CD14-positive monocyte (primary cell): Measurements from ENCODE around the gene DET1. TPM values are rescaled to one million over a fixed set of nuclear protein-coding genes. Genes with fewer than 3 reads are reported as not detected.

Source experiments
- DNase-seq, 3 donors: peaks; one replicate each; pipeline ENCODE4 v3.0.0-alpha.2; 2011 to 2022
- H2AFZ ChIP-seq: 2 replicates; pipeline ENCODE4 v1.6.0; 2012; ENCODE audit warnings: mild to moderate bottlenecking, low read depth, low read length, inconsistent platforms; ENCODE audit not compliant: insufficient read depth, poor library complexity, severe bottlenecking
- H3K27ac ChIP-seq, 2 donors: 1 replicate in 1 of 2; 2 replicates in 1 of 2; pipeline ENCODE4 v1.5.1; 2012 to 2013; ENCODE audit warnings: low read length in 2 of 2, control low read depth in 1 of 2, inconsistent platforms in 1 of 2, low read depth in 1 of 2, mild to moderate bottlenecking in 1 of 2
- H3K27me3 ChIP-seq, 2 donors: one replicate each; pipeline versions ENCODE4 v1.6.0 to v1.6.1; 2011 to 2013; ENCODE audit warnings: low read length in 2 of 2; ENCODE audit not compliant: control insufficient read depth in 2 of 2, insufficient read depth in 2 of 2
- H3K36me3 ChIP-seq, 2 donors: replicated peaks in 1 of 2; 1 replicate in 1 of 2; 2 replicates in 1 of 2; pipeline versions ENCODE4 v1.5.1 to v1.6.1; 2012 to 2013; ENCODE audit warnings: low read length in 2 of 2, control low read depth in 1 of 2, inconsistent platforms in 1 of 2, mild to moderate bottlenecking in 1 of 2; ENCODE audit not compliant: insufficient read depth in 2 of 2, control insufficient read depth in 1 of 2
- H3K4me1 ChIP-seq, 2 donors: 1 replicate in 1 of 2; 2 replicates in 1 of 2; pipeline versions ENCODE4 v1.5.1 to v1.6.1; 2012 to 2013; ENCODE audit warnings: low read length in 2 of 2, control low read depth in 1 of 2, inconsistent platforms in 1 of 2, mild to moderate bottlenecking in 1 of 2, moderate library complexity in 1 of 2; ENCODE audit not compliant: insufficient read depth in 2 of 2, control insufficient read depth in 1 of 2
- H3K4me2 ChIP-seq: replicated peaks from 2 replicates; pipeline ENCODE3; 2012; ENCODE audit warnings: low read length, moderate library complexity, mild to moderate bottlenecking; ENCODE audit not compliant: poor library complexity, severe bottlenecking; ENCODE audit errors: extremely low read depth
- H3K4me3 ChIP-seq, 3 experiments: fragments of 200-600 bp in 1 of 3; sonication (generic) in 1 of 3; replicated peaks in 1 of 3; 1 replicate in 2 of 3; 2 replicates in 1 of 3; pipeline ENCODE4 v1.5.1; 2011 to 2013; ENCODE audit warnings: low read length in 3 of 3, mild to moderate bottlenecking in 3 of 3, control low read depth in 2 of 3, low read depth in 2 of 3, inconsistent platforms in 1 of 3, moderate library complexity in 1 of 3
- H3K79me2 ChIP-seq: 2 replicates; pipeline ENCODE4 v1.6.0; 2012; ENCODE audit warnings: mild to moderate bottlenecking, control low read depth, inconsistent platforms, low read length, moderate library complexity; ENCODE audit not compliant: insufficient read depth
- H3K9ac ChIP-seq: 2 replicates; pipeline ENCODE4 v1.6.0; 2017; ENCODE audit warnings: low read length, mild to moderate bottlenecking; ENCODE audit not compliant: insufficient read depth, poor library complexity, severe bottlenecking
- H3K9me3 ChIP-seq, 2 donors: replicated peaks in 1 of 2; 1 replicate in 1 of 2; 2 replicates in 1 of 2; pipeline versions ENCODE4 v1.5.1 to v1.6.1; 2012 to 2013; ENCODE audit warnings: low read length in 2 of 2, control low read depth in 1 of 2; ENCODE audit not compliant: control insufficient read depth in 1 of 2, insufficient read depth in 1 of 2
- H4K20me1 ChIP-seq: 2 replicates; pipeline ENCODE4 v1.6.0; 2012; ENCODE audit warnings: mild to moderate bottlenecking, low read length, control low read depth, moderate library complexity; ENCODE audit not compliant: insufficient read depth
- H3K27ac Mint-ChIP-seq, 7 donors: one replicate each; pipeline ENCODE4 v1.8.0; 2020; ENCODE audit warnings: mild to moderate bottlenecking in 7 of 7, mixed read lengths in 7 of 7, moderate library complexity in 6 of 7, inconsistent platforms in 2 of 7
- H3K27me3 Mint-ChIP-seq, 3 donors: one replicate each; pipeline ENCODE4 v1.8.0; 2021 to 2022; ENCODE audit warnings: low read depth in 3 of 3, mild to moderate bottlenecking in 3 of 3, mixed read lengths in 3 of 3, moderate library complexity in 3 of 3, inconsistent platforms in 1 of 3
- H3K36me3 Mint-ChIP-seq, 2 donors: one replicate each; pipeline ENCODE4 v1.8.0; 2020; ENCODE audit warnings: mixed read lengths in 2 of 2, inconsistent platforms in 1 of 2, mild to moderate bottlenecking in 1 of 2
- H3K4me1 Mint-ChIP-seq: one replicate; pipeline ENCODE4 v1.8.0; 2020; ENCODE audit warnings: mild to moderate bottlenecking, mixed read lengths
- H3K4me3 Mint-ChIP-seq, 2 donors: one replicate each; pipeline ENCODE4 v1.8.0; 2020; ENCODE audit warnings: mild to moderate bottlenecking in 2 of 2, mixed read lengths in 2 of 2, moderate library complexity in 1 of 2
- H3K9me3 Mint-ChIP-seq, 7 donors: one replicate each; pipeline ENCODE4 v1.8.0; 2020 to 2022; ENCODE audit warnings: mixed read lengths in 7 of 7, mild to moderate bottlenecking in 6 of 7, moderate library complexity in 6 of 7, inconsistent platforms in 2 of 7
- WGBS: methylation state at CpG from one replicate; pipeline ENCODE4 v1.1.5; 2013; ENCODE audit warnings: missing lambda C conversion rate; ENCODE audit not compliant: insufficient coverage; 5-methylcytosine and 5-hydroxymethylcytosine counted together
- intact Hi-C, 2 donors: fragments of 100-400 bp; cut with micrococcal nuclease; formaldehyde crosslinking; loops; one replicate each; pipeline versions ENCODE4 v1.15.0 to v1.15.1; 2023
- polyA plus RNA-seq, 3 donors: library from polyadenylated mRNA; depleted of rRNA in 1 of 3; unstranded in 2 of 3; stranded (reverse) in 1 of 3; fragments of 300-500 nt in 2 of 3; fragments of >200 nt in 1 of 3; fragmentation: Illumina TruSeq in 2 of 3; gene quantifications; 1 replicate in 2 of 3; 2 replicates in 1 of 3; pipeline ENCODE4 v1.2.3, GENCODE V29; 2012 to 2021
- TF ChIP-seq, protein P1 (sequence below): fragments of 200-600 bp; IDR thresholded peaks from one replicate; pipeline ENCODE4 v1.8.0; 2022; ENCODE audit warnings: antibody characterized with exemption, mild to moderate bottlenecking

DET1 gene
- polyA plus RNA-seq, 3 donors, result 0.88 to 3.4 (median 1.8) TPM

DNA sequence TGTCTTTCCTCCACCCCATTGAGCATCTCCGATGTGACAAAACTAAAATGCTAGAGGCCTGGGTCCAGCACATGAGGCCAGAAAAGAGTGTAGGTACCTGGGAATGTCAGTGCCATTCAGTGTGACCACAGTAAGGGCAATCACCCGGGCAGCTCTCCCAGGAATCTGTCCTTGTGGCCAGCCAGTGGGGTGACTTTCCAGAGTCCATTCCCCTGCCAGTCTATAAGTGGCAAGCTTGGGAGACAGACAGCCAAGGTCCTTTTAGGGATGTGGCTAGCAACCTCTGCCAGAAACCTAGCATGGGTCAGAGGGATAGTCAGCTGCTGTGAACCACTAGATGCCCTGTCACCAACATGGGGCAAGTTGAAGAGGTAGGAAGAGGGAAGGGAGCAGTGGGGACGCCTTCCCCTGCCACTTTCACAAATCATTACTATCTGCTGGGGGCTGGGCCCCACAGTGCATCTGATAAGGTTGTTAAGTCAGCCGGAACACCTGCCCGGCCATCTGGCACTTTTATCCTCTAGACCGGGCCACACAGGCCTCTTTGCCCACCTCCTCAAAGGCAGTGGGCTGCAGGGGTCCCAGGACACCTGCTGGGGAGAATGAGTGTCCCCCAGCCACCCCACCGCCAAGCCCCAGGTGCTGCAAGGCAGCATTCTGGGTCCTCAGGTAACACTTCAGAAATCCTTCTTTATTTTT lies 24.8 kb upstream of the DET1 start:
- Histone ChIP-seq H3K27me3 (no peaks in the 10 kb centered on the region), H3K79me2 (no peaks in the 10 kb centered on the region), H3K36me3 (no peaks in the 10 kb centered on the region), H2AFZ (no peak overlapping the region), H3K9ac (no peak overlapping the region), H3K4me2 (no peak overlapping the region), H3K27ac (no peak overlapping the region), H4K20me1 (no peaks in the 10 kb centered on the region), H3K4me1 (no peaks in the 10 kb centered on the region), H3K9me3 (no peaks in the 10 kb centered on the region), H3K4me3 (no peak overlapping the region)
- Mint-ChIP-seq H3K4me3 (no peak overlapping the region), H3K27me3 (peaks cover 4 to 7% (median 5%) of the 10 kb centered on the region in 3 donors), H3K9me3 (no peaks in the 10 kb centered on the region), H3K4me1 (no peaks in the 10 kb centered on the region), H3K27ac (no peak overlapping the region), H3K36me3 (no peaks in the 10 kb centered on the region)
- intact Hi-C loops, result no loop called here
- TF ChIP-seq, protein P1, sequence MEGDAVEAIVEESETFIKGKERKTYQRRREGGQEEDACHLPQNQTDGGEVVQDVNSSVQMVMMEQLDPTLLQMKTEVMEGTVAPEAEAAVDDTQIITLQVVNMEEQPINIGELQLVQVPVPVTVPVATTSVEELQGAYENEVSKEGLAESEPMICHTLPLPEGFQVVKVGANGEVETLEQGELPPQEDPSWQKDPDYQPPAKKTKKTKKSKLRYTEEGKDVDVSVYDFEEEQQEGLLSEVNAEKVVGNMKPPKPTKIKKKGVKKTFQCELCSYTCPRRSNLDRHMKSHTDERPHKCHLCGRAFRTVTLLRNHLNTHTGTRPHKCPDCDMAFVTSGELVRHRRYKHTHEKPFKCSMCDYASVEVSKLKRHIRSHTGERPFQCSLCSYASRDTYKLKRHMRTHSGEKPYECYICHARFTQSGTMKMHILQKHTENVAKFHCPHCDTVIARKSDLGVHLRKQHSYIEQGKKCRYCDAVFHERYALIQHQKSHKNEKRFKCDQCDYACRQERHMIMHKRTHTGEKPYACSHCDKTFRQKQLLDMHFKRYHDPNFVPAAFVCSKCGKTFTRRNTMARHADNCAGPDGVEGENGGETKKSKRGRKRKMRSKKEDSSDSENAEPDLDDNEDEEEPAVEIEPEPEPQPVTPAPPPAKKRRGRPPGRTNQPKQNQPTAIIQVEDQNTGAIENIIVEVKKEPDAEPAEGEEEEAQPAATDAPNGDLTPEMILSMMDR, result no peak
- DNase-seq, result no peak
- 91% methylated on average over 5 of the region's 7 CpGs for WGBS

DNA sequence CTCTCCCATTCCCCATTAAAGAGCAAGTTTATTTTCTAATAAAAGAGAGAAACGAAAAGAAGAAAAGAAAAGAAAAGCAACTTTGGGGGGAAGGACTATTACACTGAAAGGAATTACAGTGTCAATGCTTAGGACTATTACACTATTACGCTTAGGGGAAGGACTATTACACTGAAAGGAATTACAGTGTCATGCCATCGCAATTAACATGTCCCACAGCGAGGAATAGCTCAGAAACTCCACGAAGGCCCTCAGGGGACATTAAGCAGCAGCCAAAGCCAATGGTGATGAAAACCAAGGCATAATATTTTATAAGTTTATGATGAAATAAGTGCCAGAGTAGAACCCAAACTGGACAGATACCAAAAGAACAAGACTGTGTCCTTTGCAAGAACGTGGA lies 22.1 kb upstream of the DET1 start:
- no peak for DNase-seq
- Histone ChIP-seq H3K79me2 (no peaks in the 10 kb centered on the region), H3K9me3 (no peaks in the 10 kb centered on the region), H3K4me3 (no peak overlapping the region), H4K20me1 (no peaks in the 10 kb centered on the region), H3K27ac (no peak overlapping the region), H3K9ac (no peak overlapping the region), H3K4me1 (no peaks in the 10 kb centered on the region), H3K36me3 (no peaks in the 10 kb centered on the region), H2AFZ (no peak overlapping the region), H3K4me2 (no peak overlapping the region), H3K27me3 (no peaks in the 10 kb centered on the region)
- TF ChIP-seq, protein P1, result no peak
- peaks cover 0 to 5% (median 4%) of the 10 kb centered on the region in 3 donors for H3K27me3 Mint-ChIP-seq
- H3K4me3 Mint-ChIP-seq, result no peak overlapping the region
- WGBS, result 82% methylated on average over 3 of the region's 6 CpGs
- no peak overlapping the region for H3K27ac Mint-ChIP-seq
- H3K36me3 Mint-ChIP-seq, result no peaks in the 10 kb centered on the region
- H3K4me1 Mint-ChIP-seq, result no peaks in the 10 kb centered on the region
- intact Hi-C loops, result no loop called here
- H3K9me3 Mint-ChIP-seq, result no peaks in the 10 kb centered on the region
